Measurements from ENCODE around the gene LRPPRC.
"Not testable (repeated sequence)": the region's sequence is repeated elsewhere in the genome, so short reads cannot be mapped to it uniquely, and the experiment has no call there.

LRPPRC gene

GRCh38 chr2:43995733-43996533 is at the start of gene LRPPRC:
Gene LRPPRC, minus strand, starts transcription at chr2:43995989. Its CDS starts 42 bp downstream, at chr2:43995947.
- peak; percentile 88 for DNase-seq

GRCh38 chr2:44045061-44045460 is 49.3 kb upstream of the LRPPRC start:
- DNase-seq = no peak

- DNase-seq = peak; percentile 72
These were observed 48.5 kb upstream of the LRPPRC start for GRCh38 chr2:44044281-44044720.

GRCh38 chr2:44040365-44040764 is 44.6 kb upstream of the LRPPRC start:
- no peak for DNase-seq

- DNase-seq = no peak
These were observed 42.5 kb upstream of the LRPPRC start for GRCh38 chr2:44038277-44038676.

GRCh38 chr2:44037221-44037620 is 41.4 kb upstream of the LRPPRC start:
- no peak for DNase-seq

- DNase-seq = no peak
These were observed 38.2 kb upstream of the LRPPRC start for GRCh38 chr2:44033947-44034346.

GRCh38 chr2:44027076-44027475 is 31.3 kb upstream of the LRPPRC start:
- DNase-seq = not testable (repeated sequence)

GRCh38 chr2:44016282-44016681 is 20.5 kb upstream of the LRPPRC start:
- peak in 1 of 2 experiments; percentile 7 for DNase-seq

GRCh38 chr2:44015239-44015638 is 19.4 kb upstream of the LRPPRC start:
- DNase-seq = no peak

- DNase-seq = not testable (repeated sequence)
These were observed 17.4 kb upstream of the LRPPRC start for GRCh38 chr2:44013205-44013604.

- no peak for DNase-seq
These were observed 14.5 kb upstream of the LRPPRC start for GRCh38 chr2:44010266-44010665.

- no peak for DNase-seq
These were observed 13.4 kb upstream of the LRPPRC start for GRCh38 chr2:44009136-44009735.

GRCh38 chr2:44005846-44006245 is 10.1 kb upstream of the LRPPRC start:
- no peak for DNase-seq

- DNase-seq = no peak
These were observed 9.2 kb upstream of the LRPPRC start for GRCh38 chr2:44004735-44005602.

GRCh38 chr2:44001716-44002115 is 5.9 kb upstream of the LRPPRC start:
- no peak for DNase-seq

- DNase-seq = no peak
These were observed 2.5 kb upstream of the LRPPRC start for GRCh38 chr2:43998263-43998662.

GRCh38 chr2:43993437-43993836 is 2.4 kb downstream of the LRPPRC start:
- no peak for DNase-seq

GRCh38 chr2:43989545-43989944 is 6.2 kb downstream of the LRPPRC start:
- no peak for DNase-seq

- no peak for DNase-seq
These were observed 9.2 kb downstream of the LRPPRC start for GRCh38 chr2:43986600-43986999.

- no peak for DNase-seq
These were observed 10.4 kb downstream of the LRPPRC start for GRCh38 chr2:43985359-43985758.

- DNase-seq = no peak
These were observed 11.3 kb downstream of the LRPPRC start for GRCh38 chr2:43984533-43984932.

- DNase-seq = no peak
These were observed 14.9 kb downstream of the LRPPRC start for GRCh38 chr2:43980902-43981301.
